Activated CD4-positive, alpha-beta T cell treated with anti-CD3 and anti-CD28 coated beads for 48 hours (primary cell): ENCODE results near the gene DCST1.

Experiments
- DNase-seq: peaks from one replicate; pipeline ENCODE4 v3.0.0-alpha.2; 2020

DCST1 gene

DNA sequence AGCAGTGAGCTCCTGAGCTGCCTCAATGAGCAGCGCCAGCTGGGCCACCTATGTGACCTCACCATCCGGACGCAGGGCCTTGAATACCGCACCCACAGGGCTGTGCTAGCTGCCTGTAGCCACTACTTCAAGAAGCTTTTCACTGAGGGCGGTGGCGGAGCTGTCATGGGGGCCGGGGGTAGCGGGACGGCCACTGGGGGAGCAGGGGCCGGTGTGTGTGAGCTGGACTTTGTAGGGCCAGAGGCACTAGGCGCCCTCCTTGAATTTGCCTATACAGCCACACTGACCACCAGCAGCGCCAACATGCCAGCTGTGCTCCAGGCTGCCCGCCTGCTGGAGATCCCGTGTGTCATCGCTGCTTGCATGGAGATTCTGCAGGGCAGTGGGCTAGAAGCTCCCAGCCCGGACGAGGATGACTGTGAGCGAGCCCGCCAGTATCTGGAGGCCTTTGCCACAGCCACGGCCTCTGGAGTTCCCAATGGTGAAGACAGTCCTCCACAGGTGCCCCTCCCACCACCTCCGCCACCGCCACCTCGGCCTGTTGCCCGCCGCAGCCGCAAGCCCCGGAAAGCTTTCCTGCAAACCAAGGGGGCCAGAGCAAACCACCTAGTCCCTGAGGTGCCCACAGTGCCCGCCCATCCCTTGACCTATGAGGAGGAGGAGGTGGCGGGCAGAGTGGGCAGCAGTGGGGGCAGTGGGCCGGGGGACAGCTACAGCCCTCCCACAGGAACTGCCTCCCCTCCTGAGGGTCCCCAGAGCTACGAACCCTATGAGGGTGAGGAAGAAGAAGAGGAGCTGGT, 18.7 kb upstream of the DCST1 start:
- no peak for DNase-seq

DNA sequence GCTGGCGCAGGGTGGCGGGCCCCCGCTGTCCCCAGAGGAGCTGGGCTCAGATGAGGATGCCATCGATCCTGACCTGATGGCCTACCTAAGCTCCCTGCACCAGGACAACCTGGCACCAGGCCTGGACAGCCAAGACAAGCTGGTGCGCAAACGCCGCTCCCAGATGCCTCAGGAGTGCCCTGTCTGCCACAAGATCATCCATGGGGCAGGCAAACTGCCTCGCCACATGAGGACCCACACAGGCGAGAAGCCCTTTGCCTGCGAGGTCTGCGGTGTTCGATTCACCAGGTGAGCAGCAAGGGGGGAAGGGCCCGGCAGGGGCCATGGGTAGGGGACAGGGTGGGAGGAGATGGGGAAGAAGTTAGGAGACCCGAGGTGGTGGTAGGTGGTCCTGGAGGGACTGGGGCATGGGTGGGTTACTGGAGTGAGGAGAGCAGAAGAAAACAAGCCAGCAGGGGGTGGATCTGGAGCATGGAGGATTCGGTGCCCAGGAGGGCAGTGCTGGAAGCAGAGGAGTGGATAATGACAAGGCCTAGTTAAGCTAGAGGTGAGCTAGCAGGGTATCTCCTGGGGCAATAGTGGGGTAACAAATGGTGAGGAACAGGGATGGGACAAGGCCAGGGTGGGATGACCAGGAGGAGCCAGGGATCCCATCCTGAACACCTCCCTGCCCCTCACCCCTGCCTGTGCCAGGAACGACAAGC, 17.9 kb upstream of the DCST1 start:
- no peak for DNase-seq

DNA sequence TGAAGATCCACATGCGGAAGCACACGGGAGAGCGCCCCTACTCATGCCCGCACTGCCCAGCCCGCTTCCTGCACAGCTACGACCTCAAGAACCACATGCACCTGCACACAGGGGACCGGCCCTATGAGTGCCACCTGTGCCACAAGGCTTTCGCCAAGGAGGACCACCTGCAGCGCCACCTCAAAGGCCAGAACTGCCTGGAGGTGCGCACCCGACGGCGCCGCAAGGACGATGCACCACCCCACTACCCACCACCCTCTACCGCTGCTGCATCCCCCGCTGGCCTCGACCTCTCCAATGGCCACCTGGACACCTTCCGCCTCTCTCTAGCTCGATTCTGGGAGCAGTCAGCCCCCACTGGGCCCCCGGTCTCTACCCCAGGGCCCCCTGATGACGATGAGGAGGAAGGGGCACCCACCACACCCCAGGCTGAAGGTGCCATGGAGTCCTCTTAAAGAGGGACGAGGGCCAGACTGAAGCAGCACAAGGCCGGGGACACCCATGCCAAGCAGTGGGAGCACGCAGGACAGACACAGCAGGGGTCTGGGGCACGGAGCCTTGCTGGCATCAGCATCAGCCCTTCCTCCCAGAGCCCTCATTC, 17.3 kb upstream of the DCST1 start:
- DNase-seq: no peak

DNA sequence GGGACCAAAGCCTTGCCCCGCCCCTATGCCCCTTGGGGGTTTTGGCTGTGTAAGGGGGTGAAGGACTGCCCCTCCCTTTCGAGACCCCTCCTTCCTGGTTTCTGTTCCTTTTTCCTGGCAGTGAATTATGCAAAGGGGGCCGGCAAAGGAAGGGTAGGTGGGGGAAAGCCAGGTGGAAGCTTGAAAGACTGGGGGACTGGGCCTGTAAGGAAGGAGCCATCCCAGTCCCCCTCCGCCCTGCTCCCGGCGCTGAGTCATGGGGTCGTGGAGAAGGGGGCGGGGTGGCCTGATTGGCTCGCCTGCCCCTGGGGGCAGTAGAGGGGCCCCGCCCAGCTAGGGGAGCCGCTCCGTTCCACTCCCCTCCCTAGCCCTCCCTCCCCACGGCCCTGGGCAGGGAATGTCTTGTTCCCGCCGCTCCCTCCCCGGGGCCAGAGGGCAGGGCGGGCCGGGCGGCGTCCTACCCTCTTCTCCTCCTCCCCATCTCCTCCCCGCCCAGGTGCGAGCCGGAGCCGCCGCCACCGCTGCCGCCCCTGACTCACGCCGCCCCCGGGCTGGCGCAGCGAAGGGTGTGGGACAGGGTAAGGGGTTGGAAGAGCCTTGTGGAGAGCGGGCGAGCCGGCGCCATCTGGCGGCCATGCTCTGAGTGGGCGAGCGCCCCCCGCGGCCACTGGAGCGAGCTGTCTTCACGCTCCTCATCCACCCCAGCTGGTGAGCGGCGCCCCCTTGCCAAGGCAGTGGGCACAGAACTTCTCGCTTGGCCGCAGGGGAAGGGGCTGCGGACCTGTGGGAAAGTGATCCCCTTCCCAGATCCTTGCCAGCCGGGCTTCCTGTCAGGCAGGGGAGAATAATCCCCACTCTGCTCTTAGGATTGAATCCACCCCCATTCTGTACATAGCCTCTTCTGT, 16.3 kb upstream of the DCST1 start:
- peak; percentile 96 for DNase-seq

DNA sequence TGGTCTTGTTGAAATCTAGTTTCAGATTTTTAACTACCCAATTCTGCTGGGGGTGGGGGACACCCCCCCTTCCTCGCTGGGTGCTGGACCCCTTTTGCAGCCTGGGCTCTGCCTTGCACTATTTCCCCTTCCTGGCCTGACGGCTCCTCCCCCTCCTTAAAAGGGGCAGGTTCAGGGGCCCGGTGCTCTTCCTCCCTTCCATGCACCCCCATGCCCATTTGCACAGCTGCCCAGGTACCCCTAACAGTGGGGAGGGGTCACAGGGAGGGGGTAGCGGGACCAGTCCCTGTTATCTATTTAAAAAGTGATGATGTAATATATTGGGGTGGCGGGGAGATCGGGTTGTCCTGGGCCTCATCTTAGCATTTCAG, 15.7 kb upstream of the DCST1 start:
- no peak for DNase-seq

DNA sequence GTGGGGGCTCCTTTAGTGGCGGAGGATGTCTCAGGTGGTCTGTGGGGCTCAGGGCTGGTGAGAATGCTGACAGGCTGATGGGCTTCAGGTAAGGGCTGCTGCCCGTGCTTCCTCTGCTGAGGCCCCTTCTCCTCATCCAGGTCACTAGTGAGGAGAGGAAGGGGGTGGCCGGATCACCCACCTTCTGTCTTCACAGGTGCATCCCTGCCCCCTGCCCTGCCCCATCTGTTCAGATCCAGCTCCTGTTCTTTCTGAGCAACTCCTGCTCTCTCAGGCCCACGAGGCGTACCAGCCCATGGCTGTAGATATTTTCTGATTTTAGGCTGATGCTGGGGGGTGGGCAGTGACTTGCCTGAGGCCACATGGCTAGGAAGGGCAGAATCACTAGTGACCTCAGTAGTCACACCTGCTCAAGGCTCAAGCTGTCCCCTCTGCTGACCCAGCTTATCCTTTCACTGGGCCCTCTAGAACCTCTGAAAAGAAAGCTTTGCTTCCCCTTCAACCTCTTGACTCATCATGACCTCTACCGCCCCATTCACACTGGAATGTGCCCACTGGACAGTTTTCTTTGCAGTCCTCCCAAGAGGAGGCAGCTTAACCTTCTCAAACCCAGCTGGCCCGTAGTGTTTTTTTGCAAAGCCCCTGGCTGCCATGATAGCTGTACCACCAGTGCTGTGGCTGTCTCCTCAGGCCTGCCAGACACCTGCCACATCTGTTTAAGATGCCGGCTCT, 14.8 kb upstream of the DCST1 start:
- no peak for DNase-seq

DNA sequence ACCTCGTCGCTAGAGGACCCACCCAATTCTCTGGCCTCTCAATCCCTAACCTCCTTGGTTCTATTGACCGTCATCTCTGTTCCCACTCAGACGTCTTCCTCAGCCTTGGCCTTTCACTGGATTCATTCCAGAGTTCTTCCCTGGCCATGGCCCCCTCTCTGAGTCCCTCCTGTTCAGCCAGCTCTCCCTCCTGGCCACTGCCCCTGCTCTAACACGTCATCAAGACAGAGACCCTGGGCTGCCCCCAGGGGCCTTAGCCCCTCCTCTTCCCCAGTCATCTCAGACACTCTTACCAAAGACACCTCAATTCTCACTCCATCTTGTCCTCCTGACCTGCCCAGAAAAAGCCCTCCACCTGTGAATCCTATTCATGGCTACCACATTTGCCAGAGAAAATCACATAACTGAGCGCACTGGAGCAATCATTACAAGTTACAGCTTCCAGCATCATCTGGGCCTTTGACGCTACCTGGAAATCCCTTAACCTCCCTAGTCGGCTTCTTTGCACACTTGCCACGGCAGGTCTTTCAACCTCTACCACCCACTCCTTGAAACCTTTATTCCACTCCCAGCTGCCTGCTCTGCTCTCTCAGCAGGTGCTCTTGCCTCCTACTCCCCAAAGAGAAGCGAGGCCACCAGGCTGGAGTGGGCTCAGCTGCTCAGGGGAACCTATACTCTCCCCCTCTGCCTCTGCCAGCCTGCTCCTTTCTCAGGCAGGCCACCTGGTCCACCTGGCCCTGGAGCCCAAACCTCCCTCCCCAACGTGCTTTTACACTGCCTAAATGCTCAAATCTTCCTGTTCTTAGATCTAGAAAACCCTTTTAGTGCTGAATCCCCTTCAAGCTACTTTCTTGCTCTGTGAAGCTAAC, 14.0 kb upstream of the DCST1 start:
- no peak for DNase-seq

DNA sequence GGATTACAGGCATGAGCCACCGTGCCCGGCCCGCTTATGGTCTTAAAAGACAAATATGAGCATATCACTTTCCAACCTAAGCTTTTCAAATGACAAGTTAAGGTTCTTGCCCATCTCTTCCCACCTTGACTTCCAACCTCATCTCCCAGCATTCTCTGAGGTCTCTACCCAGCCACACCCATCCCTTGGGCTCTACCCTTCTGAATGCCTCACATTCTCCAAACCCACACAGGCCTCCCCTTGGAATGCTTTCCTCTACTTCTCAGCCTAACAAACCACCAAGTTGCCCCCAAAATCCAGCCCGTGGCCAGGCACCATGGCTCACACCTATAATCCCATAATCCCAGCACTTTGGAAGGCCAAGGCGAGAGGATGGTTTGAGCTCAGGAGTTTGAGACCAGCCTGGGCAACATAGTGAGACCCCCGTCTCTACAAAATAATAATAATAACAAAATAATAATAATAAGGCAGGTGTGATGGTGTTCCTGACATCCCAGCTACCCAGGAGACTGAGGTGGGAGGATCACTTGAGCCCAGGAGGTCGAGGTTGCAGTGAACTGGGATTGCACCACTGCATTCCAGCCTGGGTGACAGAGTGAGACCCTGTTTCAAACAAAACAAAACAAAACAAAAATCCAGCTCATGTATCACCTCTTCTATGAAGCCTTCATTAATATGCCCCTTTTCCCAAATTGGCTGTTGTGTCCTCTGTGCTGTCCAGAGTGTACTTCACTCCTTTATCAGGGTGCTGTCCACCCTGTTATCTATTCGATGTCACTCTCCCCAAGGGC, 11.3 kb upstream of the DCST1 start:
- no peak for DNase-seq

DNA sequence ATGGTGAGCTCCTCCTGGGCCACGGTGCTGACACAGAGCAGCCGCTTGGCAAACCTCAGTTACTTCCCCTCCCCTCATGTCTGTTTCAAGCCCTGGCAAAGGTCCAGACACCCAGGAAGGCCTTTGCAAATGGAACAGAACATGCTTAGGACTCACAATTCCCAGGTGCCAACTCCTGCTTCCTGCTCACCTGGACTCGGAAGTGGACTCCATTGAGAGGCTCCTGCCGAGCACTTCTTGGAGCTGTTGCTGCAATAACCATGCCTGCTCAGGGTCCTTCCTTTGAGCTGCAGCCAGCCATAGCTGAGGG, 10.7 kb upstream of the DCST1 start:
- no peak for DNase-seq

DNA sequence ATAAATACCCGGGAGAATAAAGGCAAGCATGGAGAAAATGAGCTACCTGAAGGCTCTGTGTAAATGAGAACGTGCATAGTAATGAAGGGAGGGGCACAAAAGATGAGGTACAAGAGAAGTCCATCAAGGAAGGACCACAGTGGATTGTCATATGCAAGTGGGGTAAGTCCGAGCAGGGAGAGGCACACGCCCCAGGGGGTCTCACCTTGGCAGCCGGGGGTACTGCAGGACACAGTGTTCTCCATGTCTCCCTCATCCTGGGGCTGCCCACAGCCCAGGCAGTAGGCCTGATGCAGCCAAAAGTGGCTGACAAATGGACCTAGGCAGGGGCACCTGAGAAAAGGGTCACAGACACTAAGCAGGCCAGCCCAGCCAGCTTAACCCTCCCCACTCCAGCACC, 10.0 kb upstream of the DCST1 start:
- no peak for DNase-seq

DNA sequence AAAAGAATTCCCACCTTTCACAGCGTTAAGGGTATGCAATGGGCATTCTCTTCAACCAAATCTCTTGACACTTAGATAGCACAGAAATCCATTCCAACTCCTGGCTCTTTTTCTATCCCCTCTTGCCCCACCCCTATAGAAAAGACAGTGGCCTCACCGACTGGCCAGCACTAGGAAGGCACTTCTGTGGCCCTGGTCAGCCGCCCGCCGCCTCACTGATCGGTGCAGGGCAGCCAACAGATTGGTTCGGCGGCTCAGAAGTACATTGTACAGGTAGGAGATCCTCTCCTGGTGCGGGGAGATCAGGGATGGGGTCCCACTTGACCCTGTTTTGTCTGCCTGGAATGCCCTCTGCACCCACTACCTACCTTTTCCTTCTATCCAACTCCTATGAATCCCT, 9.3 kb upstream of the DCST1 start:
- DNase-seq: no peak

DNA sequence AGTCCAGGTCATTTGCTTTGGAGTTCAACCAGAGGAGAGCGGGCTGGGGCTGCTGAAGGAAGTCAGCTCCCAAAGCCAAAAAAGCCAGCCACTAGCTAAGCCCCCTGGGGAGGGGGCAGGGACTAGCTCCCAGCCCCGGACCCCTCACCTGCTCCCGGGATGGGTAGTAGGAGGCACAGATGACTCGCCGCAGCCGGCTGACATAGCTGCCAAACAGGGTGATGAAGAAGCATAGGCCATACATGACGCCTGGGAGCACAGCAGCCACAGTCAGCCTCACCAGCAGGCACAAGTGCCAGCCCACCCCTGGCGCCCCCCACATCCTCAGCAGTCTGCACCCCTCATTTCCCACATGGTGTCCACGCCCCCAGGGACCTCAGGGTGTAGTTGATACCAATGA, 7.5 kb upstream of the DCST1 start:
- DNase-seq: no peak

DNA sequence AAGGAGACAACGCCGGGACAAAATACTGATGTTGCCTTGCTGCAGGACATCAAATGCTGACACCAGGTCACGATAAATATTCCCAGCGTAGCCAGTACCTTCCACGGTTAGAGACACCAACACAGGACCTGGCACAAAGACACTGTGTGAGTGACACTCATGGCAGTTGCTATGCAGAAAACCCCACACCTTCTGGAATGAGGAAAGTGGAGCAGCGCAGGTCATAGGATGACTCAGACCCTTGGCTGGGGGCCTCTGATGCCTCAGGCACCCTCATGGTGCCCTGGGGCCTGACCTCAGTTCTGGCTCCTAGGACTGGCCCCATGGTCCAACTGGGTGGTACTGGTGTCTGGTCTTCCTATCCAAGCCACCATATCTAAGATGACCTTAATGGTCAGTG, 7.0 kb upstream of the DCST1 start:
- no peak for DNase-seq

DNA sequence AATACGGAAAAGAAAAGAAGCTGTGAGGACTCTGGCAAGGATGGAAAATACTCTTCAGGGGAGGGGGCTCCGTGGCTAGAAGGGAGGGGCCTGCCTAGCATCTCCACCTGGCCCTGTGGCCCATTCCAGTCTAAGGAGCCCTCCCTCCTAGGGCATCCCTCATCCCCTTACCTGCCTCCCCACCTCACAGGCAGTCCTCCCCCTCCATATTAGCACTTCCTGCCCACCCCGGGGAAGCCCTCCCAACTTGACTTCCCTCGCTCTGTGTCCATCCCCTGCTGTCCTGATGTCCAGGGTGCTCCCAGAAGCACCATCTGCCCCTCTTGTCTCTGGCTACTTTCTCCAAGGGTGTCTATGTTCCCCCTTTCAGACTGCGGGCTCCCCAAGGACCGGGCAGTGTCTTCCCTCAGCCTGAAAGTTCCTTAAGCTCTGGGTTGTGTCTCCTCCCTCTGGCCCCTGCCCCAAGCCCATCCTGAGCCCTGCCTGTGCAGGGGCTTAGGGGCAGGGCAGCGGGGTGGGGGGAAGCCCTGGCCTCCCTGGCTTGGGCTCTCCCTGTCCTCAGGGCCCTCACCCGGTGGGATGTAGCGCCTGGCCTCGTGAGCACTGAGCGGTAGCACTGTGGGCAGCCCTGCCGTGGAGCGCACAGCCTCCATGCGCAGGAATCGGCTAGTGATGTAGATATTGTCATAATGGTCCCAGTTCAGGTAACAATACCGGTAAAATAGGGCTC, 3.9 kb upstream of the DCST1 start:
- no peak for DNase-seq

DNA sequence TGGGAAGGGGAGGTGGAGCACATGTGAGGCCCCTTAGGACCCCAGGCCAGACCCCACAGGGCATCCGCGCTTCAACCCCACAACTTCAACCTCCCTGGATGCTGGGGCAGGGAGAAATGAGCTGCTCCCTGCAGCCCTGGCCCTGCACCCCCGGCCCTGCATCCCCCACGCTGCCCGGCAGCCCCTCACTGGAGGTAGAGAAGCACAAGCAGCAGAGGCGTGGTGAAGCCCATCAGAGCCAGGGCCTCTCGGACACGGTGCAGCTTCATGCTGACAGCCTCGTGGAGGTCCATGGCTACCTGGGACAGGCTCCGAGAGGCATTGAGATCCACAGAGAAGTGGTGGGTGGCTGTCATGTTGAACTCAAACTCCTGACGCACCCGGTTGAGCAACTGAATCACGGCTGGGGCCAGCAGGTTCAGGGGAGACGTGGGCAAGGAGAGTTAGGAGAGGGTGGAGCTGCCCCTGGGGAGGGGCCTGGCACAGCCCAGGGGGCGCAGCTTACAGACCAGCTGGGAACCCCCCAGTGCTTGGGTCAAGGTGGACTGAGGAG, 3.3 kb upstream of the DCST1 start:
- DNase-seq: no peak

DNA sequence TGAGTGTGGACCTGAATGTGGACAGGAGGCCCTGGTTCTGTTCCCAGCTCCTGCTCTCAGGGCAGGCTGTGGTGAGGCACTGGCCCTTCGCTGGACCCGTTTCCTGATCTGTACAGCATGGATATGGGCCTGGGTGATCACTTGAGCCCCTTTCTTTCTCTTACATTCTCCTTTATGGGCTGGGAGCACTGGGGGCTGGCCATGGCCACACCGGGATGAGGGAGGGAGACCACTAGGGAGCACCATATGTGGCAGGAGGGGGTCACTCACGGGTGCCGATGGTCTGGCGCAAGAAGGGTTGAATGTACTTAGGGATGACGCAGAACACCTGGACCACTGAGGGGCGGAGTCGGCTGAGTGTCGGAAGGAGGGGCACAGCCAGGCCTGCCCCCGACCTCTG, 2.7 kb upstream of the DCST1 start:
- no peak for DNase-seq

DNA sequence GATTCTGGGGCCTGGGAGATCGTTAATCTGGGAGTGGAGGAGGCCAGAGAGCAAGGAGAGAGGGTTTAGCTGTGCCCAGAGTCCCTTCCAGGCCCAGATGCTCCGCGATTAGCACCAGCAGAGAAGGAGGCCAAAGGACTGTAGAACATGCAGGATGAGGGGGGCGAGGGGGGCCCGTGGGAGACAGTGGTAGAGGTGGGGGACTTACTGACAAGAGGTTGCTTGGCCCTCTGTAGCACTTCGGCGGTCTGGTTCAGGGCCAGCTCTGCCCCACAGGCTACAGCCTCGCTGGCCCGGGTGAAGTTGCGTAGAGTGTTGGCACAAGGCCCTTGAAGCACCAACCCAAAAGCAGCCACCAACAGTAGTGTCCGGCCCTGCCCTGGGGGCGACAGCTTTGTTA, 738 bp upstream of the DCST1 start:
- no peak for DNase-seq

DNA sequence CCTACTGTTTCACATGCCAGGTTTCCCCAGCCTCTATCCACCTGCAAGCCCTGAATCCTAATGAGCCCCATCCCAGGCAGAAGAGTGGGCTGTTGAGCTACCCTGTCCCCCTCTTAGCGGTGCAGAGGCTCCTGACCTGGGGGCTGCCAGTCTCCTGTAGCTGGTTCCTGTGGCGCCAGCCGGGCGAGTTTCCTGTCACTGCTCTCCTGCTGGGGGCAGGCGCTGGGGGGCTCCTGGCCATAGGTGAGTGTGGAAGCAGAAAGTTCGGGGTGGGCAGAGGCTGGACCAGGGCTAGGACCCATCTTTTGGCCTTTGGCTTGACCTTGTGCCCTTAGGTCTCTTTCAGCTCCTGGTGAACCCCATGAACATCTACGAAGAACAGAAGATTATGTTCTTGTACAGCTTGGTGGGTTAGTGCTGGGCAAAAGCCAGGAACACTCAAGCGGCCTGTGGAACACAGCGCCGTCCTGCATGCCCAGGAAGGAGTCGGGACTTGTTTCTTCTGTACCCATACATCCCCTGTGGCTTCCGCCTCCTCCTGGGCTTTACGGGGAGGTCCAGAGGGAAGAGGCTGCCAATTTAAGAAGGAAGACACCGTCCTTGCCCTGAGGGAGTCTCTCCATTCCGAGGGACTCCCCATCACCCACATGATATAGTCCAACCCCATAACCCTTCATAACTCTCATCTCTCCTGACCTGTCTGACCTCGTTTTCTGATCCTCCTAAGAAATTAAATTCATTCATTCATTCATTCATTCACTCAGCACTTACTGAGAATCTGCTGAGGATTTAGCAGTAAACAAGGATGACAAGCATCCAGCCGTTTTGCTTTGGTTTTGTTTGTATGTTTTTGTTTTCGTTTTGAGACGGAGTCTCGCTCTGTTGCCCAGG, 939 bp downstream of the DCST1 start:
- DNase-seq: no peak

DNA sequence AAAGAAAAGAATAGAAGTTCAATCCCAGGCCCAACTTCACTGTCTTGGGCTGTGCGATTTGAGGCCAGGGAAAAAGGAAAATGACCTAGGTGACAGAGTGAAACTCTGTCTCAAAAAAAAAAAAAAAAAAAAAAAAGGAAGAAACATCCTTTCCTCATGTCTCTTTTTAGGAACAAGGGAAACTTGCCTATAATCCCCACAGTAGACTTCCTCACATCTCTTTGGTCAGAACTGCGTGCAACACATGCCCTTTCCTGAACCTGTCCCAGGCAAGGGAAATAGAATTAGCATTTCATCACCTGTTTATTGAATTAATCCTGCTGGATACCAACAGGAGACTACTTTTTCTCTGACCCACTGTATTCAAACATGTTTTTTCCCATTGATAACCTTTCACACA, 2.3 kb downstream of the DCST1 start:
- DNase-seq: no peak
